Measurements from ENCODE around the gene ATF6. TPM values are rescaled to one million over a fixed set of nuclear protein-coding genes. Genes with fewer than 3 reads are reported as not detected.

Gene ATF6
- total and polyA plus RNA-seq, 2 donors from 2014 or later = 11.5 to 35.6 TPM

GRCh38 chr1:161848676-161849075, 82.6 kb downstream of the ATF6 start:
- H3K4me1 ChIP-seq (ENCODE audit: control insufficient read depth in 2 of 3, insufficient read depth in 2 of 3, low read depth in 1 of 3, low read length in 3 of 3) = no peaks in the 10 kb centered on the region
- no peak overlapping the region for H3K4me3 ChIP-seq (ENCODE audit: low read length in 3 of 3)
- DNase-seq = no peak
- H3K9ac ChIP-seq (ENCODE audit: low read length in 3 of 3) = no peak overlapping the region
- H3K36me3 ChIP-seq (ENCODE audit: control insufficient read depth in 2 of 3, insufficient read depth in 3 of 3, low read length in 3 of 3) = peaks cover 2 to 8% (median 5%) of the 10 kb centered on the region in 3 donors
- intact Hi-C loops (cut with DNase I) = no loop called here
- H3K27ac ChIP-seq (ENCODE audit: low read depth in 2 of 2, low read length in 2 of 2) = no peak overlapping the region
- H3K27me3 ChIP-seq (ENCODE audit: control insufficient read depth, insufficient read depth, low read length) = no peaks in the 10 kb centered on the region
- H3K9me3 ChIP-seq (ENCODE audit: control insufficient read depth in 2 of 3, insufficient read depth in 1 of 3, low read length in 3 of 3) = no peaks in the 10 kb centered on the region
- FAIRE-seq = no peak
- TF ChIP-seq CTCF (IDR thresholded peaks at IDR 0.05; ENCODE audit: borderline replicate concordance, extremely low read depth, insufficient read depth) = no peak

GRCh38 chr1:161849518-161849917, 83.4 kb downstream of the ATF6 start:
- Histone ChIP-seq H3K4me1 (ENCODE audit: control insufficient read depth in 2 of 3, insufficient read depth in 2 of 3, low read depth in 1 of 3, low read length in 3 of 3) (no peaks in the 10 kb centered on the region), H3K27me3 (ENCODE audit: control insufficient read depth, insufficient read depth, low read length) (no peaks in the 10 kb centered on the region), H3K9ac (ENCODE audit: low read length in 3 of 3) (no peak overlapping the region), H3K9me3 (ENCODE audit: control insufficient read depth in 2 of 3, insufficient read depth in 1 of 3, low read length in 3 of 3) (no peaks in the 10 kb centered on the region), H3K4me3 (ENCODE audit: low read length in 3 of 3) (no peak overlapping the region), H3K36me3 (ENCODE audit: control insufficient read depth in 2 of 3, insufficient read depth in 3 of 3, low read length in 3 of 3) (peaks cover 2 to 15% (median 11%) of the 10 kb centered on the region in 3 donors), H3K27ac (ENCODE audit: low read depth in 2 of 2, low read length in 2 of 2) (no peak overlapping the region)
- DNase-seq (no peak), FAIRE-seq (no peak)
- no peak for TF ChIP-seq CTCF (IDR thresholded peaks at IDR 0.05; ENCODE audit: borderline replicate concordance, extremely low read depth, insufficient read depth)
- intact Hi-C loops (cut with DNase I) = no loop called here

- peaks cover 0 to 10% (median 7%) of the 10 kb centered on the region in 3 donors for H3K36me3 ChIP-seq (ENCODE audit: control insufficient read depth in 2 of 3, insufficient read depth in 3 of 3, low read length in 3 of 3)
- no peak for TF ChIP-seq CTCF (IDR thresholded peaks at IDR 0.05; ENCODE audit: borderline replicate concordance, extremely low read depth, insufficient read depth)
- H3K27ac ChIP-seq (ENCODE audit: low read depth in 2 of 2, low read length in 2 of 2) = no peak overlapping the region
- FAIRE-seq (no peak), DNase-seq (no peak)
- H3K9me3 ChIP-seq (ENCODE audit: control insufficient read depth in 2 of 3, insufficient read depth in 1 of 3, low read length in 3 of 3) = no peaks in the 10 kb centered on the region
- intact Hi-C loops (cut with DNase I) = no loop called here
- H3K4me1 ChIP-seq (ENCODE audit: control insufficient read depth in 2 of 3, insufficient read depth in 2 of 3, low read depth in 1 of 3, low read length in 3 of 3) = no peaks in the 10 kb centered on the region
- H3K4me3 ChIP-seq (ENCODE audit: low read length in 3 of 3) = no peak overlapping the region
- H3K27me3 ChIP-seq (ENCODE audit: control insufficient read depth, insufficient read depth, low read length) = no peaks in the 10 kb centered on the region
- H3K9ac ChIP-seq (ENCODE audit: low read length in 3 of 3) = no peak overlapping the region
Observed at GRCh38 chr1:161855260-161855659, 89.1 kb downstream of the ATF6 start.

GRCh38 chr1:161858271-161858670, 92.2 kb downstream of the ATF6 start:
- Histone ChIP-seq H3K27me3 (ENCODE audit: control insufficient read depth, insufficient read depth, low read length) (no peaks in the 10 kb centered on the region), H3K36me3 (ENCODE audit: control insufficient read depth in 2 of 3, insufficient read depth in 3 of 3, low read length in 3 of 3) (peaks cover 0 to 10% (median 10%) of the 10 kb centered on the region in 3 donors), H3K4me3 (ENCODE audit: low read length in 3 of 3) (no peak overlapping the region), H3K4me1 (ENCODE audit: control insufficient read depth in 2 of 3, insufficient read depth in 2 of 3, low read depth in 1 of 3, low read length in 3 of 3) (no peaks in the 10 kb centered on the region), H3K9me3 (ENCODE audit: control insufficient read depth in 2 of 3, insufficient read depth in 1 of 3, low read length in 3 of 3) (no peaks in the 10 kb centered on the region), H3K9ac (ENCODE audit: low read length in 3 of 3) (no peak overlapping the region), H3K27ac (ENCODE audit: low read depth in 2 of 2, low read length in 2 of 2) (no peak overlapping the region)
- FAIRE-seq (no peak), DNase-seq (no peak)
- TF ChIP-seq CTCF (IDR thresholded peaks at IDR 0.05; ENCODE audit: borderline replicate concordance, extremely low read depth, insufficient read depth) = no peak
- intact Hi-C loops (cut with DNase I) = no loop called here
